Renal cortex interstitium (tissue), 11 donors: ENCODE measurements around the gene SOCS2. TPM values are rescaled to one million over a fixed set of nuclear protein-coding genes. Genes with fewer than 3 reads are reported as not detected.
"Not testable (repeated sequence)": the region's sequence is repeated elsewhere in the genome, so short reads cannot be mapped to it uniquely, and the experiment has no call there.

Source experiments
- DNase-seq, 11 donors: peaks; one replicate each; pipeline ENCODE4 v3.0.0-alpha.2; 2013; ENCODE audit warnings: low read depth in 9 of 11, low spot score in 4 of 11; ENCODE audit errors: extremely low read depth in 1 of 11
- polyA plus RNA-seq, 3 donors: library from polyadenylated mRNA; unstranded; fragments of 120-200 nt; gene quantifications; one replicate each; pipeline ENCODE4 v1.2.1, GENCODE V29; 2013; ENCODE audit not compliant: insufficient read length in 3 of 3

The SOCS2 gene
- polyA plus RNA-seq, 3 donors = 32.2 to 38.9 (median 32.6) TPM

GRCh38 chr12:93550748-93551611, 21.5 kb upstream of the SOCS2 start:
- DNase-seq = no peak

GRCh38 chr12:93552427-93552826, 20.0 kb upstream of the SOCS2 start:
- DNase-seq = no peak

GRCh38 chr12:93557879-93558278, 14.6 kb upstream of the SOCS2 start:
- not testable (repeated sequence) for DNase-seq

- not testable (repeated sequence) for DNase-seq
Observed at GRCh38 chr12:93558685-93559084, 13.8 kb upstream of the SOCS2 start.

- DNase-seq = no peak
Observed at GRCh38 chr12:93563807-93564538, 8.5 kb upstream of the SOCS2 start.

- no peak for DNase-seq
Observed at GRCh38 chr12:93565760-93566159, 6.7 kb upstream of the SOCS2 start.

GRCh38 chr12:93567174-93567573, 5.3 kb upstream of the SOCS2 start:
- DNase-seq = no peak

GRCh38 chr12:93568091-93568490, 4.4 kb upstream of the SOCS2 start:
- DNase-seq = no peak

GRCh38 chr12:93569301-93569655, 3.2 kb upstream of the SOCS2 start:
- no peak for DNase-seq

GRCh38 chr12:93569656-93570551, 2.6 kb upstream of the SOCS2 start:
- DNase-seq = peak in 10 of 11 donors; percentile 78 to 92 (median 86)

GRCh38 chr12:93570552-93571364, 1.7 kb upstream of the SOCS2 start:
- peak; percentile 86 to 96 (median 93) for DNase-seq

GRCh38 chr12:93571365-93571924, 1.0 kb upstream of the SOCS2 start:
- DNase-seq = peak in 6 of 11 donors; percentile 44 to 77 (median 73)

- peak in 2 of 11 donors; percentile 18 to 26 for DNase-seq
Observed at GRCh38 chr12:93572712-93573551, 457 bp downstream of the SOCS2 start.

GRCh38 chr12:93573552-93574223, 1.2 kb downstream of the SOCS2 start:
- DNase-seq = no peak

- no peak for DNase-seq
Observed at GRCh38 chr12:93577222-93577621, 4.7 kb downstream of the SOCS2 start.

- no peak for DNase-seq
Observed at GRCh38 chr12:93578221-93578620, 5.7 kb downstream of the SOCS2 start.

- no peak for DNase-seq
Observed at GRCh38 chr12:93580682-93581081, 8.2 kb downstream of the SOCS2 start.
